IPS-20b (cell line): ENCODE data around the gene CCDC116.
A peak's percentile ranks its signal among the peaks of the same experiment; 100 is the strongest.
"Not testable (repeated sequence)": the region's sequence is repeated elsewhere in the genome, so short reads cannot be mapped to it uniquely, and the experiment has no call there.

ENCODE experiments used
- H3K27ac ChIP-seq: one replicate; pipeline ENCODE4 v1.5.1; 2013; ENCODE audit warnings: low read length
- H3K27me3 ChIP-seq: 2 replicates; pipeline ENCODE4 v1.6.1; 2013; ENCODE audit warnings: mild to moderate bottlenecking, low read length, inconsistent platforms; ENCODE audit not compliant: insufficient read depth
- H3K36me3 ChIP-seq: 2 replicates; pipeline ENCODE4 v1.6.1; 2013; ENCODE audit warnings: low read depth, mild to moderate bottlenecking, inconsistent platforms, low read length, moderate library complexity; ENCODE audit not compliant: insufficient read depth
- H3K4me1 ChIP-seq: 2 replicates; pipeline ENCODE4 v1.6.1; 2013; ENCODE audit warnings: mild to moderate bottlenecking, control low read depth, inconsistent platforms, low read length, moderate library complexity; ENCODE audit not compliant: insufficient read depth
- H3K4me3 ChIP-seq: 2 replicates; pipeline ENCODE4 v1.5.1; 2013; ENCODE audit warnings: mild to moderate bottlenecking, low read length, inconsistent platforms
- H3K9ac ChIP-seq: 2 replicates; pipeline ENCODE4 v1.6.1; 2013; ENCODE audit warnings: low read depth, mild to moderate bottlenecking, inconsistent platforms, low read length, moderate library complexity
- H3K9me3 ChIP-seq: 2 replicates; pipeline ENCODE4 v1.6.1; 2013; ENCODE audit warnings: mild to moderate bottlenecking, low read depth, low read length, inconsistent platforms; ENCODE audit not compliant: insufficient read depth

Gene CCDC116

DNA sequence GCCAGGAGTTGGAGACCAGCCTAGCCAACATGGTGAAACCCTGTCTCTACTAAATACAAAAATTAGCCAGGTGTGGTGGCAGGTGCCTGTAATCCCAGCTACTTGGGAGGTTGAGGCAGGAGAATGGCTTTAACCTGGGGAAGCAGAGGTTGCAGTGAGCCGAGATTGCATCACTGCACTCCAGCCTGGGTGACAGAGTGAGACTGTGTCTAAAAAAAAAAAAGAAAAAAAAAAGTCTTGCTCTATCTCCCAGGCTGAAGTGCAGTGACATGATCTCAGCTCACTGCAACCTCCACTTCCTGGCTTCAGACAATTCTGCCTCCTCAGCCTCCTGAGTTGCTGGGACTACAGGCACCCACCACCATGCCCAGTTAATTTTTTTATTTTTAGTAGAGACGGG lies 4.9 kb downstream of the CCDC116 start:
- H3K27ac ChIP-seq, H3K36me3 ChIP-seq, H3K4me1 ChIP-seq, H3K9ac ChIP-seq, H3K4me3 ChIP-seq, H3K9me3 ChIP-seq: not testable (repeated sequence)
- peaks cover 13% of the 10 kb centered on the region for H3K27me3 ChIP-seq

DNA sequence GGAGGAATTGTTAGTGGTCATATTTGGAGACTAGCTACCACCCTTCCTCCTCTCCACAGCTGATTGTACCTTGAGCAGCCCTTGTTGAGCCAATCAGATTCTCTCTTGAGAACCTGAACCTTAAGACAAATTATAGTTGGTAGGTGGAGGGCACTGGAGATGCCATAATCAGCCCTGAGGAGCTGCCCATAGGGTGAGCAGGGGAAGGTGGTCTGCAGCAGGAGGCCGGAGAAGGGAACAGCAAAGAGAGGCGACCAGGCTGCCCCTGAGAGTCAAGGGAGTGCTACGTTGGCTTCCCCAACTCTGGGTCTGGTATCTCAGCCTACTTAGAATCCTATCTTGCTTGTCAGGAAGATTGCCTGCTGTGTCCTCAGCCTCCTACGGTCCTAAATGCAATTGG lies 6.8 kb downstream of the CCDC116 start:
- H3K4me1 ChIP-seq, result peaks cover 5% of the 10 kb centered on the region; the same call in 1 of the 2 replicates
- no peak overlapping the region for H3K27ac ChIP-seq
- H3K36me3 ChIP-seq, result no peaks in the 10 kb centered on the region; the same call in 1 of the 2 replicates
- no peak overlapping the region for H3K4me3 ChIP-seq
- H3K9me3 ChIP-seq, result no peaks in the 10 kb centered on the region
- no peak overlapping the region for H3K9ac ChIP-seq
- H3K27me3 ChIP-seq, result peaks cover 17% of the 10 kb centered on the region

DNA sequence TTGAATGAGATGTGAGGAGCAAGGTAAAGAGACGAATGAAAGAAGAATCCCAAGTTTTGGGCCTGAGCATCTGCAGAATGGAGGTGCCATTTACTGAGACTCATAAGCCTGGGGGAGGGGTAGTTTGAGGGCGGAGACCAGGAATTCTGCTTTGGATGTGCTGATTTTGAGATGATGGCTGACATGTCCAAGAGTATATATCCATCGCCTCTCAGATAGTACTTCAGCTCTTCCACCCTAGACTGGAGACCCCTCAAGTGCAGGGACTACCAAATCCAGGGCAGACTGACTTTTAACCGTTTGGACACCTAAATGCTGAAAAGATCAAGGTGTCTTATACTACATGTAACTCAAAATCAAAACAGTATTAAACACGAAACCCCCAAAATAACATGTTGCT lies 8.2 kb downstream of the CCDC116 start:
- Histone ChIP-seq H3K9me3 (no peaks in the 10 kb centered on the region), H3K27ac (no peak overlapping the region), H3K9ac (peak overlapping the region; percentile 72; the same call in 1 of the 2 replicates), H3K36me3 (peaks cover 4% of the 10 kb centered on the region; the same call in 1 of the 2 replicates), H3K4me3 (no peak overlapping the region; the same call in 1 of the 2 replicates), H3K27me3 (peaks cover 17% of the 10 kb centered on the region), H3K4me1 (peaks cover 5% of the 10 kb centered on the region; the same call in 1 of the 2 replicates)

DNA sequence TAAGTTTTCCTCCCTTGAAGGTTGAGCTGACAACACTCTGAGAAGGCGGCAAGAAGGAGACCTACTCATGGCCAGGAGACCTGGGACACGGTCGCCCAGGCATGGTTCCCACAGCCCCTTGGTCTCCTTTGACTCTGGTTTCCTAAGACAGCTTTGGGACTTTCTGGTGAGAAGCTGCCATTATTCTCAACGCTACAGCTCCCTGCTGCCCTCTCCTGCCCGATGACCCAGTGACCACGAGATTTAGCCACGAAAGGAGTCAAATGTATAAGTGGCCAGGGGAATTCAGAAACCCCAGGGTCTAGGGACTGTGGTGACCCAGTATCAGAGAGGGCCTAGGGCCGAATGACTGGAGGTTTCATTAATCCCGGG lies 8.8 kb downstream of the CCDC116 start:
- peak overlapping the region; percentile 24 for H3K27ac ChIP-seq

DNA sequence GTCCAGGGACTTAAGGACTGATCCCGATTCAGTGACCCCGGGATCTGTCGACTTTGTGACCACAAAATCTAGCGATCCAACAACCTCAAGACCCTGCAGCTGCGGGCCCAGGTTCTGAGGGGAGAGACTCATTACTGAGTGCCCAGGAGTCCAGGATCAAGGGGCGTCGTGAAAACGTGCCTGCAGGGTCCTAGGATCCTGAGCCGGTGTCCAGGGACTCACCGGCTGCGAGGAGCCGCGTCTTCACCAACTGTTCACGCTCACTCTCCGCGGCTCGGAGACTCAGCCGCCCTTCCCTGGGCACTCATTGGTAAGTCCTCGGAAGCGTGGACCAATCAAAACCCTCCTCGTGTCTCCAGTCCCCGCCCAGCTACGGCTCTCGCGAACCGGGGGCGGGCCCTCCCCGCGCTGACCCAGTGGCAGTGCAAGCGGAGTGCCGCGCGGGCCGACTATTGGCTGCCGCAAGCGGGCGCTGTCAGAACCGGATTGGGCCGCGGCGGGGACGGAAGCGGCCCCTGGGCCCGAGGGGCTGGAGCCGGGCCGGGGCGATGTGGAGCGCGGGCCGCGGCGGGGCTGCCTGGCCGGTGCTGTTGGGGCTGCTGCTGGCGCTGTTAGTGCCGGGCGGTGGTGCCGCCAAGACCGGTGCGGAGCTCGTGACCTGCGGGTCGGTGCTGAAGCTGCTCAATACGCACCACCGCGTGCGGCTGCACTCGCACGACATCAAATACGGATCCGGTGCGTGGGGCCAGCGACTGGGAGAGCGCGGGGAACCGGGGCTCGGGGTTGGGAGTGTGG lies 9.4 kb downstream of the CCDC116 start, which contains the start of gene SDF2L1:
TSS of gene SDF2L1 (plus strand) at position 514 of the 795 bp plus-strand sequence. CDS start at position 549, 35 bp downstream.
- Histone ChIP-seq H3K9me3 (no peaks in the 10 kb centered on the region), H3K27ac (peak within 1 kb of the TSS; percentile 24), H3K36me3 (peaks cover 8% of the 10 kb centered on the region), H3K27me3 (peaks cover 17% of the 10 kb centered on the region), H3K4me3 (peak within 1 kb of the TSS; percentile 77), H3K9ac (peak within 1 kb of the TSS; percentile 72), H3K4me1 (peaks cover 5% of the 10 kb centered on the region; the same call in 1 of the 2 replicates)

More for the DNA sequence above, 8.8 kb downstream of the CCDC116 start:
- peaks cover 7% of the 10 kb centered on the region for H3K36me3 ChIP-seq
- peaks cover 17% of the 10 kb centered on the region for H3K27me3 ChIP-seq
- H3K9ac ChIP-seq, result peak overlapping the region; percentile 72; the same call in 1 of the 2 replicates
- H3K9me3 ChIP-seq, result no peaks in the 10 kb centered on the region
- peak overlapping the region; percentile 77 for H3K4me3 ChIP-seq
- H3K4me1 ChIP-seq, result peaks cover 5% of the 10 kb centered on the region; the same call in 1 of the 2 replicates

DNA sequence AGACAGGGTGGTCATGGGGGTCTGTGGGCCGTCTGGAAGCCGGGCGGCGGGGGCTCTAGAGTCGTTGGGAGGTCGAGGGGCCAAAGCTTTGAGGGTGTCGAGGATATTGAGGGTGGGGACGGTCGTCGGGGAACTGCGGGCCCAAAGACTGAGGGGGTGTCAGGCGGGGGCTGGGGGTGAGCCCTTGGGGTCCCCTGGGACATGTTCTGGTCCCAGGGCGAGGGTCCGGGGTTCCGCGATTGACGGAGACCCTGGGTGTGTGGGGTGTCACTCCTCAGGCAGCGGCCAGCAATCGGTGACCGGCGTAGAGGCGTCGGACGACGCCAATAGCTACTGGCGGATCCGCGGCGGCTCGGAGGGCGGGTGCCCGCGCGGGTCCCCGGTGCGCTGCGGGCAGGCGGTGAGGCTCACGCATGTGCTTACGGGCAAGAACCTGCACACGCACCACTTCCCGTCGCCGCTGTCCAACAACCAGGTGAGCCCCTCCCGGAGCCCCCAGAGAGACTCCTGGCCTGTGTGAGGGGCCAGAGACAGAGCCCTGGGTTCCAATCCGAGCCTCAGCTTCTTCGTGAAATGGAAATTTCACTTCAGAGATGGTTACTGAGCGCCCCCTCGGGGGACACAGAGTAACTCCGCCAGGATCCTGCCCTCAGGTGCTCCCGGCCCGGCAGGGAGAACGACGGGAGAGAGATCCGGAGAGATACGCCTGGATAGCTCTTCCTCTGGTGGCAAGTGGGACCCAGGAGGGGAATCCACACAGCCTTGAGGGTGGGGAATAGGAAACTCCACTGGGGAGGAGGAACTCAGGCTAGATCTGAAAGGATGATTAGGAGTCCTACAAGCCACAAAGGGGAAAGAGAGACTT lies 10.3 kb downstream of the CCDC116 start:
- Histone ChIP-seq H3K4me1 (peaks cover 5% of the 10 kb centered on the region; the same call in 1 of the 2 replicates), H3K9me3 (no peaks in the 10 kb centered on the region), H3K27me3 (peaks cover 17% of the 10 kb centered on the region), H3K27ac (no peak overlapping the region), H3K36me3 (peaks cover 8% of the 10 kb centered on the region), H3K4me3 (peak overlapping the region; percentile 77), H3K9ac (peak overlapping the region; percentile 67; the same call in 1 of the 2 replicates)

DNA sequence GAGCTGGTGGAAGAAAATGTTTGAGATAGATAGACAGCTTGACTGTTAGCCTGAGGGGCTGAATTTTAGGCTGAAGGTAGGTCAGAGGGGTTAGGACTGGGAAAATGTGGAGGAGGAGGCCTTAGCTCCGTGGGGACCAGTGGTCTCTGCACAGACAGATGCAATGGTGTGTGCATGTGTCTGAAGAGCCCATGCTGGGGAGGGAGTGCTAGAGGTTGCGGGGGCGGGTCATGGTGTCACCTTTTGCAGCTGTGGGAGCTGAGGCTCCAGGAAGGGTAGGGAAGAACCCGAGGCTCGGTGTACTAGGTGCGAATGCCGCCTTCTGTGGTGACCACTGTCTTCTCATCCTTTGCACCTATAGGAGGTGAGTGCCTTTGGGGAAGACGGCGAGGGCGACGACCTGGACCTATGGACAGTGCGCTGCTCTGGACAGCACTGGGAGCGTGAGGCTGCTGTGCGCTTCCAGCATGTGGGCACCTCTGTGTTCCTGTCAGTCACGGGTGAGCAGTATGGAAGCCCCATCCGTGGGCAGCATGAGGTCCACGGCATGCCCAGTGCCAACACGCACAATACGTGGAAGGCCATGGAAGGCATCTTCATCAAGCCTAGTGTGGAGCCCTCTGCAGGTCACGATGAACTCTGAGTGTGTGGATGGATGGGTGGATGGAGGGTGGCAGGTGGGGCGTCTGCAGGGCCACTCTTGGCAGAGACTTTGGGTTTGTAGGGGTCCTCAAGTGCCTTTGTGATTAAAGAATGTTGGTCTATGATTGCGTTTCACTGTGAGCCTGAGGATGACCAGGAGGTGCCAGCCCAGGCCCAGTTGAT lies 11.2 kb downstream of the CCDC116 start:
- peaks cover 17% of the 10 kb centered on the region for H3K27me3 ChIP-seq
- H3K4me3 ChIP-seq, result peak overlapping the region; percentile 77; the same call in 1 of the 2 replicates
- H3K36me3 ChIP-seq, result peaks cover 9% of the 10 kb centered on the region
- H3K9ac ChIP-seq, result no peak overlapping the region
- no peak overlapping the region for H3K27ac ChIP-seq
- no peaks in the 10 kb centered on the region for H3K9me3 ChIP-seq
- peaks cover 5% of the 10 kb centered on the region; the same call in 1 of the 2 replicates for H3K4me1 ChIP-seq

DNA sequence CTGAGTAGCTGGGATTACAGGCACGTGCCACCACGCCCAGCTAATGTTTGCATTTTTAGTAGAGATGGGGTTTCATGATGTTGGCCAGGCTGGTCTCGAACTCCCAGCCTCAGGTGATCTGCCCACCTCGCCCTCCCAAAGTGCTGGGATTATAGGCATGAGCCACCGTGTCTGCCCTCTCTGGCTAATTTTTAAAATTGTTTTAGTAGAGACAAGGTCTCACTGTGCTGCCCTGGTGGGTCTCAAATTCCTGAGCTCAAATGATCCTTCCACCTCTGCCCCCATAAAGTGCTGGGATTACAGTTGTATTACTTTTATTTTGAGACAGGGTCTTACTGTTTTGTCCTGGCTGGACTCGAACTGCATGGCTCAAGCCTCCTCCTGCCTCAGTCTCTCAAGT lies 13.0 kb downstream of the CCDC116 start:
- peaks cover 17% of the 10 kb centered on the region for H3K27me3 ChIP-seq
- H3K4me1 ChIP-seq, H3K4me3 ChIP-seq, H3K9ac ChIP-seq, H3K9me3 ChIP-seq, H3K27ac ChIP-seq: not testable (repeated sequence)
- peaks cover 13% of the 10 kb centered on the region for H3K36me3 ChIP-seq

DNA sequence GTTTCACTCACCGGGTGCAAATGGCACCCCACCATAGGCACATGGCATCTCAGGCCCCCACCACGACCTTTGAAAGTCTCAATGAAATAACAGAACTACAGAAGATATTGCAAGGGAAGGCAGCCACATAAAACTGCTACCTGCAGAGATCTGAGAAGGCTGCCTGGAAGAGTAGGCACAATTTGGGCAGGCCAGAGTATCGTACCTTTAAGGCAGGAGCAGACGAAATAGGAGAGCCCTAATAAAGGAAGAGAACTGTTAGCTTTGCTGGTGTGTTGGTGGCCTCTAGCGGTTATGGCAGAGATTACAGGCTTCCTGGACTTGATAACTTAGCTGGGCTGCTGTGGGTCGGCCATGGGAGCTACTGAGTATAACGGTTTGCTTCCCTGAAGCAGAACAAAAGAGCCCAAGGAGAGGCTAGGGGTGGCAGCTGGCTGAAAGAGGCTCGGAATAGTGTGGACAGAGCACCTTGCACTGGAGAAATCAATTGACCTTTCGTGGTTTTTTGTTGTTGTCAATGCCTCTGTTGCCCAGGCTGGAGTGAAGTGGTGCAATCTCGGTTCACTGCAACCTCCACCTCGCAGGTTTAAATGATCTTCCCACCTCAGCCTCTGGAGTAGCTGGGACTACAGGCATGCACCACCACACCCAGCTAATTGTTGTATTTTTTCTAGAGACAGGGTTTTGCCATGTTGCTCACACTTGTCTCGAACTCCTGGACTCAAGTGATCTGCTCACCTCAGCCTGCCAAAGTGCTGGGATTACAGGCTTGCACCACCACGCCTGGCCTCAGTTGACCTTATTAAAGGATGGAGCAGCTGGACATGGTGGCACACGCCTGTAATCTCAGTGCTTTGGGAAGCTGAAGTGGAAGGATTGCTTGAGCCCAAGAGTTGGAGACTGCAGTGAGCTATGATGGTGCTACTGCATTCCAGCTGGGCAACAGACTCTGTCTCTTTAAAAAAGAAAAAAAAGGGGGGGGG lies 14.3 kb downstream of the CCDC116 start:
- H3K4me3 ChIP-seq, result no peak overlapping the region
- no peaks in the 10 kb centered on the region for H3K9me3 ChIP-seq
- peaks cover 4% of the 10 kb centered on the region; the same call in 1 of the 2 replicates for H3K27me3 ChIP-seq
- peaks cover 6% of the 10 kb centered on the region; the same call in 1 of the 2 replicates for H3K4me1 ChIP-seq
- no peak overlapping the region for H3K27ac ChIP-seq
- peaks cover 13% of the 10 kb centered on the region for H3K36me3 ChIP-seq
- no peak overlapping the region for H3K9ac ChIP-seq

DNA sequence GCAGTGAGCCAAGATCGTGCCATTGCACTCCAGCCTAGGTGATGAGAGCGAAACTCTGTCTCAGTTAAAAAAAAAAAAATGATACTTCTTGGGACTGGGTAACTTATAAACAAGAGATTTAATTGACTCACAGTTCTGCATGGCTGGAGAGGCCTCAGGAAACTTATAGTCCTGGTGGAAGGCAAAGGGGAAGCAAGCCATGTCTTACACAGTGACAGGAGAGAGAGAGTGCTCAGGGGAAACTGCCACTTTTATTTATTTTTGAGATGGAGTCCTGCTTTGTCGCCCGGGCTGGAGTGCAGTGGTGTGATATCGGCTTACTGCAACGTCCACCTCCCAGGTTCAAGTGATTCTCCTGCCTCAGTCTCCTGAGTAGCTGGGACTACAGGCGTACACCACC lies 17.7 kb downstream of the CCDC116 start:
- Histone ChIP-seq H3K27ac (no peak overlapping the region), H3K4me1 (peaks cover 6% of the 10 kb centered on the region; the same call in 1 of the 2 replicates), H3K4me3 (no peak overlapping the region), H3K9me3 (no peaks in the 10 kb centered on the region), H3K9ac (peak overlapping the region; percentile 92; the same call in 1 of the 2 replicates), H3K36me3 (peaks cover 32% of the 10 kb centered on the region), H3K27me3 (no peaks in the 10 kb centered on the region)
